Keratinocyte (primary cell): ENCODE measurements around the gene XPOT. TPM values are rescaled to one million over a fixed set of nuclear protein-coding genes. Genes with fewer than 3 reads are reported as not detected.

Experiments used
- DNase-seq: peaks from one replicate; pipeline ENCODE4 v3.0.0-alpha.2; 2011; ENCODE audit warnings: low read depth, missing footprints, low spot score
- FAIRE-seq: peaks from 2 replicates; lab custom pipeline; 2011; peaks lifted over from hg19 to GRCh38; lab: Jason Lieb, UNC
- H2AFZ ChIP-seq: 2 replicates; pipeline ENCODE4 v1.6.0; 2012; ENCODE audit warnings: low read length, control low read depth, inconsistent platforms; ENCODE audit not compliant: control insufficient read depth
- H3K27ac ChIP-seq: 2 replicates; pipeline ENCODE4 v1.5.1; 2011; ENCODE audit warnings: low read length; ENCODE audit not compliant: control insufficient read depth, insufficient read depth
- H3K27me3 ChIP-seq: 3 replicates; pipeline ENCODE4 v1.6.0; 2011; ENCODE audit warnings: low read length; ENCODE audit not compliant: control insufficient read depth, insufficient read depth; ENCODE audit errors: extremely low read depth
- H3K36me3 ChIP-seq, 2 experiments: 2 replicates in 1 of 2; 3 replicates in 1 of 2; pipeline ENCODE4 v1.5.1; 2011; ENCODE audit warnings: low read length in 2 of 2, mild to moderate bottlenecking in 1 of 2; ENCODE audit not compliant: control insufficient read depth in 2 of 2, insufficient read depth in 2 of 2; ENCODE audit errors: extremely low read depth in 1 of 2
- H3K4me1 ChIP-seq: 3 replicates; pipeline ENCODE4 v1.5.1; 2011; ENCODE audit warnings: low read length; ENCODE audit not compliant: control insufficient read depth, insufficient read depth; ENCODE audit errors: extremely low read depth
- H3K4me2 ChIP-seq: 3 replicates; pipeline ENCODE4 v1.6.0; 2011; ENCODE audit warnings: low read depth, low read length; ENCODE audit not compliant: control insufficient read depth, insufficient read depth; ENCODE audit errors: extremely low read depth
- H3K4me3 ChIP-seq, 3 experiments: fragments of 200-600 bp in 1 of 3; sonication (generic) in 1 of 3; 2 replicates in 2 of 3; 3 replicates in 1 of 3; pipeline ENCODE4 v1.5.1; 2011 to 2016; ENCODE audit warnings: low read length in 3 of 3, mild to moderate bottlenecking in 3 of 3, control low read depth in 2 of 3, inconsistent platforms in 1 of 3, low read depth in 1 of 3, mixed read lengths in 1 of 3, mixed run types in 1 of 3, moderate library complexity in 1 of 3; ENCODE audit not compliant: control insufficient read depth in 2 of 3, insufficient read depth in 2 of 3; ENCODE audit errors: extremely low read depth in 1 of 3
- H3K79me2 ChIP-seq: 2 replicates; pipeline ENCODE4 v1.6.0; 2012; ENCODE audit warnings: low read length; ENCODE audit not compliant: control insufficient read depth, insufficient read depth
- H3K9ac ChIP-seq: 3 replicates; pipeline ENCODE4 v1.6.0; 2011; ENCODE audit warnings: low read length; ENCODE audit not compliant: control insufficient read depth, insufficient read depth; ENCODE audit errors: extremely low read depth
- H3K9me1 ChIP-seq: 3 replicates; pipeline ENCODE4 v1.6.0; 2011; ENCODE audit warnings: low read length; ENCODE audit not compliant: control insufficient read depth, insufficient read depth; ENCODE audit errors: extremely low read depth
- H3K9me3 ChIP-seq: 2 replicates; pipeline ENCODE4 v1.5.1; 2012; ENCODE audit warnings: low read depth, low read length; ENCODE audit not compliant: control insufficient read depth
- H4K20me1 ChIP-seq: 3 replicates; pipeline ENCODE4 v1.6.0; 2011; ENCODE audit warnings: low read length; ENCODE audit not compliant: control insufficient read depth, insufficient read depth; ENCODE audit errors: extremely low read depth
- EZH2 ChIP-seq: IDR thresholded peaks from one replicate; pipeline ENCODE4 v1.6.1; 2012; ENCODE audit warnings: inconsistent platforms, mild to moderate bottlenecking, low read length, moderate library complexity
- dilution Hi-C: fragments of 300-500 bp; cut with MboI; formaldehyde crosslinking; loops from one replicate; pipeline ENCODE4 v1.7.0; 2020; ENCODE audit warnings: low sequenced_read_pairs; ENCODE audit not compliant: extremely low pct_ligation_motif_present
- polyA plus RNA-seq, 5 experiments: library from polyadenylated mRNA; depleted of rRNA in 3 of 5; stranded (reverse) in 3 of 5; stranded (forward) in 1 of 5; unstranded in 1 of 5; fragments of >200 nt; gene quantifications; 1 replicate in 1 of 5; 2 replicates in 3 of 5; 3 replicates in 1 of 5; pipeline versions ENCODE4 v1.2.1 to v1.2.3, GENCODE V29; 2011 to 2012; ENCODE audit warnings: missing spikeins in 2 of 5, low read depth in 1 of 5, low replicate concordance in 1 of 5
- TF ChIP-seq, protein P1 (sequence below), 3 experiments: IDR thresholded peaks in 1 of 3; conservative IDR thresholded peaks in 1 of 3; optimal IDR thresholded peaks in 1 of 3; 2 replicates in 2 of 3; 3 replicates in 1 of 3; pipeline versions ENCODE3 to v1.5.1; 2011; ENCODE audit warnings: low read length in 3 of 3, mild to moderate bottlenecking in 3 of 3, moderate library complexity in 2 of 3, control low read depth in 1 of 3, inconsistent platforms in 1 of 3; ENCODE audit not compliant: insufficient read depth in 2 of 3; ENCODE audit errors: extremely low read depth in 1 of 3

Gene XPOT
- polyA plus RNA-seq, 1 donor (not counting 4 experiments of a cell fraction or from before 2014, with no cell fraction given), result 93.8 TPM

DNA sequence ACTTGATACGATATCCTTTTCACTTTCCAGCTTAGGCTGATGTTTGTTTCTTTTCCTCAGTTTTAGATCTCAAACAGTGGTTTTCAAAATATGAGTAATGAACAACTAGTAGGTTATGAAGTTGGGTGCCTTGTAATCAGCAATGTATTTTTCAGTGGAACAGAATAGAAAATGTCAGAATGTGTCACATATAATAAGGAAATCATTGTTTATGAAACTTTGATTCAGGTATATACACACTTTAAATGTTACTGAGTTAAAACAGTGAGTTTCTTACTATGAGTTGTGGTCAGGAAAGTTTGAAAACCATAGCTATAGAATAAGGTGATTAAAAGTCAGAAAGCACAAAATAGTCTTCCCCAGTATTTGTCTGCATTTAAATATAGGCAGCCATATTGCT is 87.5 kb downstream of the XPOT start:
- DNase-seq (no peak), FAIRE-seq (no peak)
- no peaks in the 10 kb centered on the region for H3K9me3 ChIP-seq
- H3K27ac ChIP-seq, result no peak overlapping the region
- H2AFZ ChIP-seq, result no peak overlapping the region
- dilution Hi-C loops, result no loop called here
- no peaks in the 10 kb centered on the region for H3K27me3 ChIP-seq
- H3K36me3 ChIP-seq, result peaks cover 10 to 17% of the 10 kb centered on the region in 2 experiments
- H4K20me1 ChIP-seq, result no peaks in the 10 kb centered on the region
- TF ChIP-seq, protein P1, sequence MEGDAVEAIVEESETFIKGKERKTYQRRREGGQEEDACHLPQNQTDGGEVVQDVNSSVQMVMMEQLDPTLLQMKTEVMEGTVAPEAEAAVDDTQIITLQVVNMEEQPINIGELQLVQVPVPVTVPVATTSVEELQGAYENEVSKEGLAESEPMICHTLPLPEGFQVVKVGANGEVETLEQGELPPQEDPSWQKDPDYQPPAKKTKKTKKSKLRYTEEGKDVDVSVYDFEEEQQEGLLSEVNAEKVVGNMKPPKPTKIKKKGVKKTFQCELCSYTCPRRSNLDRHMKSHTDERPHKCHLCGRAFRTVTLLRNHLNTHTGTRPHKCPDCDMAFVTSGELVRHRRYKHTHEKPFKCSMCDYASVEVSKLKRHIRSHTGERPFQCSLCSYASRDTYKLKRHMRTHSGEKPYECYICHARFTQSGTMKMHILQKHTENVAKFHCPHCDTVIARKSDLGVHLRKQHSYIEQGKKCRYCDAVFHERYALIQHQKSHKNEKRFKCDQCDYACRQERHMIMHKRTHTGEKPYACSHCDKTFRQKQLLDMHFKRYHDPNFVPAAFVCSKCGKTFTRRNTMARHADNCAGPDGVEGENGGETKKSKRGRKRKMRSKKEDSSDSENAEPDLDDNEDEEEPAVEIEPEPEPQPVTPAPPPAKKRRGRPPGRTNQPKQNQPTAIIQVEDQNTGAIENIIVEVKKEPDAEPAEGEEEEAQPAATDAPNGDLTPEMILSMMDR (optimal IDR thresholded peaks at IDR 0.05 in 1 of 3, IDR thresholded peaks at IDR 0.05 in 1 of 3, conservative IDR thresholded peaks at IDR 0.05 in 1 of 3; ENCODE audit: extremely low read depth in 1 of 3, insufficient read depth in 2 of 3, low read length in 3 of 3), result no peak
- TF ChIP-seq EZH2, result no peak
- H3K9ac ChIP-seq, result no peak overlapping the region
- H3K4me3 ChIP-seq, result no peak overlapping the region
- H3K9me1 ChIP-seq, result no peaks in the 10 kb centered on the region
- no peaks in the 10 kb centered on the region for H3K79me2 ChIP-seq
- H3K4me1 ChIP-seq, result no peaks in the 10 kb centered on the region
- H3K4me2 ChIP-seq, result no peak overlapping the region

DNA sequence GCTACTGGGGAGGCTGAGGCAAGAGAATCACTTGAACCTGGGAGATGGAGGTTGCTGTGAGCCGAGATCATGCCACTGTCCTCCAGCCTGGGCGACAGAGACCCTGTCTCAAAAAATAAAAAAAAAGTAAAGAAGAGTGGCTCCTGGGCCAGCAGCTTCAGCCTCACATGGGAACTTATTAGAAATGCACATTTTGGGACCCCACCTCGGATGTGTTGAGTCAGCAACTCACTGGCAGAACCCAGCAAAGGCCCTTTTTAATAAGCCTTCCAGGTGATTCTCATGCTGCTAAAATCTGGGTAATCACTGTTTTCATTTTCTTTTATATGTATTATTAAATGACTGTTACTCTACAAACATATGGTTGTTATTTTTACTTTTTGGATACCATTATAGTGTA is 89.3 kb downstream of the XPOT start:
- no peaks in the 10 kb centered on the region for H4K20me1 ChIP-seq
- H3K9me3 ChIP-seq, result no peaks in the 10 kb centered on the region
- H3K9ac ChIP-seq, result no peak overlapping the region
- H3K27ac ChIP-seq, result no peak overlapping the region
- H3K4me2 ChIP-seq, result no peak overlapping the region
- TF ChIP-seq EZH2, result no peak
- TF ChIP-seq, protein P1 (optimal IDR thresholded peaks at IDR 0.05 in 1 of 3, IDR thresholded peaks at IDR 0.05 in 1 of 3, conservative IDR thresholded peaks at IDR 0.05 in 1 of 3; ENCODE audit: extremely low read depth in 1 of 3, insufficient read depth in 2 of 3, low read length in 3 of 3), result no peak
- dilution Hi-C loops, result no loop called here
- FAIRE-seq (no peak), DNase-seq (no peak)
- no peaks in the 10 kb centered on the region for H3K4me1 ChIP-seq
- no peak overlapping the region for H2AFZ ChIP-seq
- no peaks in the 10 kb centered on the region for H3K79me2 ChIP-seq
- no peaks in the 10 kb centered on the region for H3K27me3 ChIP-seq
- no peak overlapping the region for H3K4me3 ChIP-seq
- no peaks in the 10 kb centered on the region for H3K9me1 ChIP-seq
- peaks cover 12 to 21% of the 10 kb centered on the region in 2 experiments for H3K36me3 ChIP-seq
